ENCODE data around the gene CCDC107. TPM values are rescaled to one million over a fixed set of nuclear protein-coding genes. Genes with fewer than 3 reads are reported as not detected.

CCDC107 gene
- total and polyA plus RNA-seq, 2 of the 13 experiments (the other 11 are each of a cell fraction or from before 2014, with no cell fraction given) = 7.1 to 15.2 TPM

DNA sequence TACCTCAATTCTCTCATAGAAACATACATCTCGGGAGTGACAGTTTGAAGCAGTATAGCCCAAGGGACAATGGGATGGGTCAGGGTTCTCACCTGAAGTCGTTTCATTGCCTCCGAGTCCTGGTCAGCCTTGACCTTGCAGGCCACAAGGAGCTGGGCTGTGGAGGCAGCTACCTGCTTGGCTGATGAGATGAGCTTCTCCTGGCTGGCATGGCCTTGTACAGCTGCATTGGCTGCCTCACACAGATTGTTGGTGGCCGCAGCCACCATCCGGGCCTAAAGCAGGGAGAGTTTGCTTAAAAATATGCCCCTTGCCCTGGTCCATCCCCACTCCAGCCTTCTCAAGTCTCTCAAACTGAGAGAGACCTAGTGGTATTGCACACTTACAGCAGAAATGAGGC lies 40.1 kb downstream of the CCDC107 start:
- no peak for ATAC-seq
- no TSS peak for BruUV-seq (replicated peaks)
- Histone ChIP-seq H3K36me3 (replicated peaks in 1 of 2; ENCODE audit: control insufficient read depth in 1 of 2, insufficient read depth in 2 of 2, low read length in 2 of 2) (peaks cover 31 to 63% of the 10 kb centered on the region in 2 experiments), H3K9ac (ENCODE audit: insufficient read depth, low read depth, low read length) (no peak overlapping the region), H3K4me3 (replicated peaks in 1 of 3; ENCODE audit: insufficient read depth in 1 of 3, low read depth in 2 of 3, low read length in 3 of 3) (no peak overlapping the region), H4K20me1 (ENCODE audit: insufficient read depth, low read length) (no peaks in the 10 kb centered on the region), H3K9me3 (ENCODE audit: low read length) (no peaks in the 10 kb centered on the region), H3K4me2 (ENCODE audit: low read depth, low read length) (no peak overlapping the region), H3K4me1 (ENCODE audit: insufficient read depth, low read length) (peaks cover 17% of the 10 kb centered on the region), H3K27ac (ENCODE audit: extremely low read length, insufficient read depth, low read length) (no peak overlapping the region), H3K79me2 (ENCODE audit: insufficient read depth, low read length) (no peaks in the 10 kb centered on the region), H3K27me3 (ENCODE audit: control insufficient read depth in 1 of 2, insufficient read depth in 2 of 2, low read length in 2 of 2) (no peaks in the 10 kb centered on the region), H2AFZ (ENCODE audit: low read length) (no peak overlapping the region)
- ChIA-PET CTCF (ENCODE audit: low intra/inter-chr PET ratio, low total read pairs) (no interaction called here), POLR2A (interaction anchor here (1.7 kb wide), 1 partner anchor 34 kb away, joined by 5 read pairs; the partner anchor contains the start of genes CREB3 and TLN1)
- no CpG with 5 or more reads among the region's 5 CpGs for WGBS (ENCODE audit: low lambda C conversion rate)
- no peak for DNase-seq (ENCODE audit: low spot score)
- FAIRE-seq = no peak
- intact Hi-C loops (cut with micrococcal nuclease; ENCODE audit: unreplicated experiment) = loop anchor here (10.0 kb wide), 1 partner anchor 53 kb away; no protein-coding TSS in a partner anchor
- no peak for TF ChIP-seq THAP11 (CRISPR knock-in tag; IDR thresholded peaks at IDR 0.05)
- no peak for TF ChIP-seq BCL6 (CRISPR knock-in tag; IDR thresholded peaks at IDR 0.05)
- no peak for TF ChIP-seq CBX2 (IDR thresholded peaks at IDR 0.05; ENCODE audit: low read depth, low read length)
- no peak for TF ChIP-seq CBX2 (CRISPR knock-in tag; IDR thresholded peaks at IDR 0.05; ENCODE audit: low read depth)
- TF ChIP-seq, protein P1, sequence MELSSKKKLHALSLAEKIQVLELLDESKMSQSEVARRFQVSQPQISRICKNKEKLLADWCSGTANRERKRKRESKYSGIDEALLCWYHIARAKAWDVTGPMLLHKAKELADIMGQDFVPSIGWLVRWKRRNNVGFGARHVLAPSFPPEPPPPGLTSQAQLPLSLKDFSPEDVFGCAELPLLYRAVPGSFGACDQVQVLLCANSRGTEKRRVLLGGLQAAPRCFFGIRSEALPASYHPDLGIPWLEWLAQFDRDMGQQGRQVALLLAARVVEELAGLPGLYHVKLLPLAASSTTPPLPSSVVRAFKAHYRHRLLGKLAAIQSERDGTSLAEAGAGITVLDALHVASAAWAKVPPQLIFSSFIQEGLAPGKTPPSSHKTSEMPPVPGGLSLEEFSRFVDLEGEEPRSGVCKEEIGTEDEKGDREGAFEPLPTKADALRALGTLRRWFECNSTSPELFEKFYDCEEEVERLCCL (CRISPR knock-in tag; IDR thresholded peaks at IDR 0.05; ENCODE audit: borderline replicate concordance) = no peak
- TF ChIP-seq, protein P2, sequence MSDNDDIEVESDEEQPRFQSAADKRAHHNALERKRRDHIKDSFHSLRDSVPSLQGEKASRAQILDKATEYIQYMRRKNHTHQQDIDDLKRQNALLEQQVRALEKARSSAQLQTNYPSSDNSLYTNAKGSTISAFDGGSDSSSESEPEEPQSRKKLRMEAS (IDR thresholded peaks at IDR 0.05) = no peak
- no peak for TF ChIP-seq ISL2 (CRISPR knock-in tag; IDR thresholded peaks at IDR 0.05)
- TF ChIP-seq ZIK1 (CRISPR knock-in tag; IDR thresholded peaks at IDR 0.05; ENCODE audit: borderline replicate concordance, low read depth) = no peak
- no peak for TF ChIP-seq ZNF430 (CRISPR knock-in tag; IDR thresholded peaks at IDR 0.05)
- no peak for TF ChIP-seq FOXO1 (CRISPR knock-in tag; IDR thresholded peaks at IDR 0.05)
- no peak for TF ChIP-seq ZNF20 (CRISPR knock-in tag; IDR thresholded peaks at IDR 0.05)
- no peak for TF ChIP-seq ZNF10 (CRISPR knock-in tag; IDR thresholded peaks at IDR 0.05; ENCODE audit: borderline replicate concordance, low read depth)
- no peak for TF ChIP-seq ZNF619 (CRISPR knock-in tag; IDR thresholded peaks at IDR 0.05)
- in situ Hi-C loops (cut with HindIII; ENCODE audit: extremely low pct_ligation_motif_present, low pct_unique_long_range_greater_than_20kb) = loop anchor here (5.0 kb wide), 1 partner anchor 36 kb away; no protein-coding TSS in a partner anchor
